GM18951 (cell line): Measurements from ENCODE around the gene CRYBA4.

Experiments used
- POLR2A ChIP-seq: IDR thresholded peaks from 4 replicates; pipeline ENCODE4 v1.6.1; 2011; ENCODE audit warnings: mild to moderate bottlenecking; ENCODE audit not compliant: insufficient read length, insufficient read depth; ENCODE audit errors: extremely low read depth
- in situ Hi-C: fragments of 300-500 bp; cut with MboI; formaldehyde crosslinking; loops from one replicate; pipeline ENCODE4 v1.12.0; 2022; ENCODE audit warnings: low sequenced_read_pairs, mixed read lengths, inconsistent platforms; ENCODE audit not compliant: unreplicated experiment

The CRYBA4 gene

DNA sequence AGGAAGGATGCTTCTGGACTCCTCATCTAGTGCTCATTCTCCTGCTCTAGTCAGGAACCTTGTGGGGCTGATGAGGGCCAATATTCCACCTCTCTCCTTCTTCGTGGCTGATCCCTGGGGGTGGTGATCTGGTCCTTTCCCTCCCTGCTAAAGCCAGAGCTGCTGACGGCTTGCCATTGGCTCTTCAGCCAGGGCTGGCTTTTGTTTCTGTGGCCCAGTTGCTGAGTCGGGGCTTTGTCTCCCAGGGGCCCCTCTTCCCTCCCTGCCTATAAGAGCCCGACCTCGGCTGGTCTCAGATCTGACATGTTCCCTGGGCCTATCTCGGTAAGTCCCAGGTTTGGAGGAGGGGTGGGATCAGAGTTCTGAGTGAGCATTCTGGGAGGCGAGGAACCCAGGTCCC, at the start of gene CRYBA4:
CRYBA4 (plus strand) TSS at position 301 of the 400 bp plus-strand sequence. CDS start 634 bp downstream, outside the sequence.
- in situ Hi-C loops: no loop called here
- TF ChIP-seq POLR2A: no peak

DNA sequence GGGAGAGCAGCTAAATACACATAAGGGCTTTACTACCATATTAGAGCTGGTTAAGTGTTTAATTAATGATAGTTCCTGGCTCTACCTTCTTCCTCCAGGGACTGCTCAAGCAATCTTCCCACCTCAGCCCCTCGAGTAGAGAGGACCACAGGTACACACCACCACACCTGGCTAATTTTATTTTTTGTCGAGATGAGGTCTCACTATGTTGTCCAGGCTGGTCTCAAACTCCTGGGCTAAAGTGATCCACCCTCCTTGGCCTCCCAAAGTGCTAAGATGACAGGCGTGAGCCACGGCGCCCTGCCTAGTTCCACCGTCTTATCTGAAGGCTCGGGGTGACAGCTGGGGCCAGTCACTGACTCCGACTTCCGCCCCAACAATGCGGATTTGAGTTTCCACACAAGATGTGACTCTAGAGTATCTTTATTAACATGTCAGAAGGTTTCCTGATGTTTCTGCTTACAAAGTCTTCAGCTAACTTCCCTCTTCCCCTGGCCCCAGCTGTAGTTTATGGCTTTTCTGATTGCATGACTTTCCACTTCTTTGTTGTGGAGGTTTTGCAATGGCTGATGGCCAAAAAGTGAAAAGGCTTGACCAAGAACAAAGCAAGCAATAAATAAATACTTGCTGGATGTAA, 48.6 kb upstream of the CRYBA4 start:
- in situ Hi-C loops: no loop called here
- no peak for TF ChIP-seq POLR2A

DNA sequence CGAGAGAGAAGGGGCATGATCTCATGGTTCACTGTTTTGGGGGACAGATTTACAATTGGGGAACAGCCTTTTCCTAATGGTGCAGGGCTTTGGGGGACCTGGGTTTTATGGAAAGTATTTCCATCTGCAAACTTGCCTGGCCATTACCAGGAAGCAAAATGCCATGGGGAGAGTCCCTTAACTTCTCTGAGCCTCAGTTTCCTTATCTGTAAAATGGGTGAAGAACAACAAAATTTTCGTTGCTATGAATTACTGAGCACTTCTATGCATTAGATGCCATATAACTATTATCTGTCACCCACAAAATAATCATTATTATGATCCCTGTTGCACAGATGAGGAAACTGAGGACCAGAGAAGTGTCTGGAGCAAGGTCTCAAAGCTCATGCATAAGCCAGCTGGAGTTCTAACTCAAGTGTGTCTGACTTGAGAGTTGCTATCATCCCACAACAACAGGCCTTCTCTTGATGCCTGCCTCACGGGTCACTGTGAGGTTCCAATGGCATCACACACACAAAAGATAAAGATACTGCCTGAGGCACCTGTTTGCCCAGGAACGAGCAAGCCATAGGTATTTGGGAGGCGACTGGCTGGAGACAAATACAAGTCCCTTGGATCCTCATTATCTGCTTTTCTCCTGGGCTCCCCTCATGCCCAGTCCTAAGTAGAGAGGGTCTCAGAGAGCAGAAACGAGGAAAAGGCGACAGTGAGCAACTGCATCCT, 47.6 kb upstream of the CRYBA4 start:
- in situ Hi-C loops: no loop called here

DNA sequence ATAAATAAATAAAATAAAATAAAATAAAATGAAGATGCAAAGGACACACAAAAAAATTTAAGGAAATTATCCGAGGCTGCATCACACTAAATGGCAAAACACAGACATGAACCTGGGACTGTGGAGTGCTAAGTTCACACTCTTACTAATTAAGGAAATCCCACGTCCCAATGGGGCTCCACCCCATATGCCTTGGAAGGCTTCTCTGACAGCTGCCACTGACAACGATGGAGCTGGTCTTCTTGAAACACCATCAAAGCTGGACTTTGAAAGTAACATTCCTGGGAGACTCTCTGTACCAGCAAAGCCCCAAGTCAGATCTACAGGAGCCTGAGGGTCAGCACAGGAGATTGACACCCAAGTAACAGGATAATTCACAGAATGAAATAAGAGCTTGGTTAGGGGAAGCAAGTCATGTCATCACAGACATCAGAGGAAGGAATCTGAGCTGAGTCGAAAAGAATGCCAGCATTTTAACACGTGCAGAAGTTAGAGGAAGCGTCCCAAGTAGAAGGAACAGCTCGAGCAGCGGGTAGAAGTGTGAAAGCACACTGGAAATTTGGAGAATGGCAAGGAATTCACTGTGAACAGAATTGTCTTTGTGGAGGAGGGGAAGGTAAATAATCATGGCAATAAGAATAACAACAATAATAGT, 45.6 kb upstream of the CRYBA4 start:
- in situ Hi-C loops: no loop called here
- no peak for TF ChIP-seq POLR2A

More for the DNA sequence above, 47.6 kb upstream of the CRYBA4 start:
- TF ChIP-seq POLR2A: no peak

- in situ Hi-C loops: no loop called here
- TF ChIP-seq POLR2A: no peak
These were observed 44.7 kb upstream of the CRYBA4 start for GRCh38 chr22:26577081-26577480.

DNA sequence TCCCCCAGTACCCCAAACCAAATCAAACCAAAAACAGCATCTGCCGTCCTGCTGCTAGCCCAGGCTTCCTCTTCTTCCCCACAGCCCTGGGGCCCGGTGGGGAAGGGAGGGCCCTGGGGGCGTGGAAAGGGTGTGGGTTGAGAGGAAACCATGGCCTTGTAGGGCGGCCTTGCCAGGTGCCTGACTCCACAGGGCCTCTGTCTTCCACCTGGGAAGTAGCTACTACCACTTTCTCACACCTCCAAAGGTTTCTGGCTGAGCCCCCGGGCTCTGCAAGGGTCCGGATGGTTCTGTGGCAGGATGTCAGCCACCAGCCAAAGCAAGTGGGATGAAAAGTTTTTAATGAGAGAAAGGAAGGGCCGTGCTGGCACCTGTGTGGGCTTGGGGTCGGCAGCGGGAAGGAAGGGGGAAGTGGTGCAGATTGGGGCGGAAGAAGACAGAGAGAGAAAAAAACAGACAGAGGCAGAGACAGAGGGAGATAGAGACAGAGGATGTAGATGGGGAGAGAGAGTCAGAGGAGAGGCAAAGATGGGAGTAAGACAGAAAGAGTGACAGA, 42.4 kb upstream of the CRYBA4 start:
- TF ChIP-seq POLR2A: peak; percentile 42
- in situ Hi-C loops: no loop called here

DNA sequence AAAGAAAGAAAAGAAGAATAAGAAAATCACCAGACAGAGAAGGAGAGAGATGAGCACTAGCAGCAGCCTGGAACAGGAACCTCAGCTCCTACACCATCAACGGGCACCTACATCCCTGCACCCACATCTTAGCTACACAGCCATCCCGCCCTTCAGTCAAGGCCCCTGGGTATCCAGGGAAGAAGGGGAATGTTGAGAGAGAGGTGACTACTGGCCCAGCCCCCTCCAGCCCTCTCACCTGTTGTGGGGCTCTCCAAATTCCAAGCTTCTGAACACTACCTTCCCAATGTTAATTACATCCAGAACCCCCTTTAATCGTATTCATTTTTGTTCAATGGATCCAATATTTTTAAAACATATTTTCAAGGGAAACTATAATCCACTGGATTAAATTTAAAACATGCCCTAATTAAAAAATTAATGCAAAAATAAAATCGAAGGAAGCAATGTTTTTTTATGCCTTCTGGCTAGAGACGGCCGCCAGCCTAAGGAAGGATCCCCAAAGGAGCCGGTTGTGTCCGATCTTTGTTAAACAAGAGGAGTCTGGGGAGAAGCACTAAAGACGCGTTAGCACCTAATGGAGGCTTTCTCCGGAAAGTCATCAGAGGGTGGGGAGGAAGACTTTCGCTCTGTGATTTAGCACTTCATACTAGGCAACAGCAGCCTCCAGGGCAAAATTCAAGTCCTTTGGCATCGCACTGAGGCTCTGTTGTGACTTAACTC, 41.4 kb upstream of the CRYBA4 start:
- TF ChIP-seq POLR2A: no peak
- in situ Hi-C loops: no loop called here

- in situ Hi-C loops: no loop called here
- TF ChIP-seq POLR2A: no peak
These were observed 40.7 kb upstream of the CRYBA4 start for GRCh38 chr22:26581026-26581425.

- no peak for TF ChIP-seq POLR2A
- in situ Hi-C loops: no loop called here
These were observed 40.1 kb upstream of the CRYBA4 start for GRCh38 chr22:26581633-26582168.

GRCh38 chr22:26584010-26584409, 37.8 kb upstream of the CRYBA4 start:
- in situ Hi-C loops: no loop called here

GRCh38 chr22:26585104-26585790, 36.5 kb upstream of the CRYBA4 start:
- no peak for TF ChIP-seq POLR2A
- in situ Hi-C loops: no loop called here

More at GRCh38 chr22:26584010-26584409, 37.8 kb upstream of the CRYBA4 start:
- TF ChIP-seq POLR2A: no peak
